SK-N-MC (cell line): ENCODE data around the gene TRUB1.

ENCODE experiments used
- EZH2 ChIP-seq: fragments of 200-600 bp; sonication (generic); IDR thresholded peaks from one replicate; pipeline ENCODE4 v1.6.1; 2017; ENCODE audit warnings: antibody characterized with exemption
- FOXP2 ChIP-seq: optimal IDR thresholded peaks from 2 replicates; pipeline ENCODE3; 2011; ENCODE audit warnings: mild to moderate bottlenecking, moderate library complexity; ENCODE audit not compliant: insufficient read depth; ENCODE audit errors: extremely low read length, control extremely low read depth
- POLR2AphosphoS5 ChIP-seq: IDR thresholded peaks from 2 replicates; pipeline ENCODE4 v1.6.1; 2012; ENCODE audit warnings: mild to moderate bottlenecking, low read depth, low read length, borderline replicate concordance

DNA sequence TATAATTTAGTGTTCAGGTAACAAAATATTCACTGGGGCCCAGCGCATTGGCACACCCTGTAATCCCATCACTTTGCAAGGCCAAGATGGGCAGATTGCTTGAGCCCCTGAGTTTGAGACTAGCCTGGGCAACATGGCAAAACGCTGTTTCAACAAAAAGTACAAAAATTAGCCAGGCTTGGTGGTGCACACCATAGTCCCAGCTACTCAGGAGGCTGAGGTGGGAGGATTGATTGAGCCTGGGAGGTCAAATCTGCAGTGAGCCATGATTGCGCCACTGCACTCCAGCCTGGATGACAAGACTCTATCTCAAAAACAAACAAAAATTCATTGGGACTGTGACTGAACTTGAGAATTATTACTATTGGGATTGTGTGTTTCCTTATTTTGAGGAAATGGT is 40.4 kb upstream of the TRUB1 start:
- TF ChIP-seq POLR2AphosphoS5 (no peak), EZH2 (no peak), FOXP2 (no peak)
